Astrocyte (in vitro differentiated cells and primary cell): ENCODE data around the gene CD63. TPM values are rescaled to one million over a fixed set of nuclear protein-coding genes. Genes with fewer than 3 reads are reported as not detected.
"Not testable (repeated sequence)": the region's sequence is repeated elsewhere in the genome, so short reads cannot be mapped to it uniquely, and the experiment has no call there.

ENCODE experiments used
- DNase-seq: peaks from one replicate; pipeline ENCODE4 v3.0.0-alpha.2; 2010; ENCODE audit warnings: low read depth
- FAIRE-seq: peaks from 2 replicates; lab custom pipeline; 2011; peaks lifted over from hg19 to GRCh38; lab: Jason Lieb, UNC
- H2AFZ ChIP-seq: 2 replicates; pipeline ENCODE4 v1.6.0; 2012; ENCODE audit warnings: low read depth, low read length, inconsistent platforms
- H3K27ac ChIP-seq: 2 replicates; pipeline ENCODE4 v1.5.1; 2011; ENCODE audit warnings: low read depth, low read length, inconsistent platforms
- H3K27me3 ChIP-seq: 2 replicates; pipeline ENCODE4 v1.6.0; 2011; ENCODE audit warnings: low read length, inconsistent platforms; ENCODE audit not compliant: insufficient read depth
- H3K36me3 ChIP-seq: 2 replicates; pipeline ENCODE4 v1.5.1; 2011; ENCODE audit warnings: low read length, inconsistent platforms; ENCODE audit not compliant: insufficient read depth
- H3K4me1 ChIP-seq: 2 replicates; pipeline ENCODE4 v1.5.1; 2011; ENCODE audit warnings: low read length, inconsistent platforms; ENCODE audit not compliant: insufficient read depth
- H3K4me2 ChIP-seq: 2 replicates; pipeline ENCODE4 v1.6.0; 2012; ENCODE audit warnings: low read length, inconsistent platforms
- H3K4me3 ChIP-seq: 2 replicates; pipeline ENCODE4 v1.5.1; 2011; ENCODE audit warnings: low read depth, mild to moderate bottlenecking, low read length, inconsistent platforms; ENCODE audit not compliant: insufficient read depth
- H3K79me2 ChIP-seq: 2 replicates; pipeline ENCODE4 v1.6.0; 2012; ENCODE audit warnings: mild to moderate bottlenecking, low read length, inconsistent platforms; ENCODE audit not compliant: insufficient read depth
- H3K9ac ChIP-seq: 2 replicates; pipeline ENCODE4 v1.6.0; 2012; ENCODE audit warnings: mild to moderate bottlenecking, low read length, inconsistent platforms
- H3K9me3 ChIP-seq: 2 replicates; pipeline ENCODE4 v1.5.1; 2012; ENCODE audit warnings: low read depth, mild to moderate bottlenecking, low read length, inconsistent platforms; ENCODE audit not compliant: insufficient read depth
- H4K20me1 ChIP-seq: 2 replicates; pipeline ENCODE4 v1.6.0; 2012; ENCODE audit warnings: low read length, inconsistent platforms; ENCODE audit not compliant: insufficient read depth
- H3K27ac Mint-ChIP-seq: one replicate; pipeline ENCODE4 v1.8.0; 2021; ENCODE audit warnings: mild to moderate bottlenecking, mixed read lengths; ENCODE audit not compliant: unreplicated experiment
- H3K27me3 Mint-ChIP-seq: one replicate; pipeline ENCODE4 v1.8.0; 2021; ENCODE audit warnings: low read depth, mixed read lengths; ENCODE audit not compliant: unreplicated experiment
- H3K36me3 Mint-ChIP-seq: one replicate; pipeline ENCODE4 v1.8.0; 2021; ENCODE audit warnings: low read depth, mixed read lengths; ENCODE audit not compliant: unreplicated experiment
- H3K4me1 Mint-ChIP-seq: one replicate; pipeline ENCODE4 v1.8.0; 2021; ENCODE audit warnings: low read depth, mixed read lengths; ENCODE audit not compliant: unreplicated experiment
- H3K4me3 Mint-ChIP-seq: one replicate; pipeline ENCODE4 v1.8.0; 2021; ENCODE audit warnings: mild to moderate bottlenecking, moderate library complexity, mixed read lengths; ENCODE audit not compliant: unreplicated experiment
- H3K9me3 Mint-ChIP-seq: one replicate; pipeline ENCODE4 v1.8.0; 2021; ENCODE audit warnings: mild to moderate bottlenecking, mixed read lengths; ENCODE audit not compliant: unreplicated experiment
- CTCF ChIP-seq: IDR thresholded peaks from 2 replicates; pipeline ENCODE4 v1.5.1; 2011; ENCODE audit warnings: low read depth, mild to moderate bottlenecking, inconsistent platforms, low read length, moderate library complexity; ENCODE audit not compliant: insufficient read depth
- EZH2 ChIP-seq: IDR thresholded peaks from 2 replicates; pipeline ENCODE4 v1.6.1; 2012; ENCODE audit warnings: mild to moderate bottlenecking, low read length, inconsistent platforms; ENCODE audit not compliant: insufficient read depth
- total RNA-seq: library from RNA; stranded (reverse); gene quantifications from 2 replicates; pipeline ENCODE4 v1.2.1, GENCODE V29; 2021

CD63 gene
- total RNA-seq, 1 donor from 2014 or later = 1,014 TPM

DNA sequence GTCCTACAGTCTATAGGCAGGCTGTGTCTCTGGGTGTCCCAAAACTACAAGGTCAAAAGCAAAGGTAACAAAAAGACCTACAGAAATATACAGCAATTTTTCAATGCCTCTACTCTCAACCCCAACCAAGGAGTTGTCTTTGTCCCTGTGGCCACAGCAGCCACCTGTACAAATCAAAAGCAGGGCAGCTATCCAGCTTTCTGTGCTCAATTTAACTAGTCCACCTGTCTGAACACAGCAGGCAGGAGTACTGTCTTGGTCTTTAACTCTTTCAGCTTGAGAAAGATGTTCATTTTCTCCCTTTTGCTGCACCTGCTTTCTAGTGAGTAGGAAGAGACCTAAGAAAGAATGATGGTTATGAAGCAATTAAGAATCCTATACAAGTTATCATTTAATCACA is 33.8 kb upstream of the CD63 start:
- H3K27me3 ChIP-seq = no peaks in the 10 kb centered on the region
- Mint-ChIP-seq H3K4me1 (no peaks in the 10 kb centered on the region), H3K27me3 (no peaks in the 10 kb centered on the region), H3K36me3 (peaks cover 40% of the 10 kb centered on the region), H3K9me3 (peaks cover 2% of the 10 kb centered on the region), H3K4me3 (no peak overlapping the region), H3K27ac (no peak overlapping the region)
- no peak overlapping the region for H2AFZ ChIP-seq
- H3K9me3 ChIP-seq = no peaks in the 10 kb centered on the region
- H3K4me1 ChIP-seq = no peaks in the 10 kb centered on the region
- DNase-seq (no peak), FAIRE-seq (no peak)
- no peak overlapping the region for H3K4me2 ChIP-seq
- peaks cover 23% of the 10 kb centered on the region for H4K20me1 ChIP-seq
- no peak for TF ChIP-seq CTCF
- H3K27ac ChIP-seq = no peak overlapping the region
- peaks cover 39% of the 10 kb centered on the region for H3K36me3 ChIP-seq
- peaks cover 19% of the 10 kb centered on the region for H3K79me2 ChIP-seq
- no peak overlapping the region for H3K9ac ChIP-seq
- H3K4me3 ChIP-seq = no peak overlapping the region

GRCh38 chr12:55760663-55761062 is 31.9 kb upstream of the CD63 start:
- H3K27me3 ChIP-seq = no peaks in the 10 kb centered on the region
- no peaks in the 10 kb centered on the region for H3K27me3 Mint-ChIP-seq
- no peak overlapping the region for H3K27ac ChIP-seq
- H3K4me2 ChIP-seq = no peak overlapping the region
- no peak for FAIRE-seq
- H3K9ac ChIP-seq = no peak overlapping the region
- no peak for DNase-seq
- no peak for TF ChIP-seq CTCF
- no peak for TF ChIP-seq EZH2
- peaks cover 32% of the 10 kb centered on the region for H3K36me3 Mint-ChIP-seq
- H3K4me1 ChIP-seq = no peaks in the 10 kb centered on the region
- H4K20me1 ChIP-seq = peaks cover 13% of the 10 kb centered on the region
- H2AFZ ChIP-seq = no peak overlapping the region
- H3K9me3 Mint-ChIP-seq = peaks cover 5% of the 10 kb centered on the region
- peaks cover 45% of the 10 kb centered on the region for H3K36me3 ChIP-seq
- no peak overlapping the region for H3K4me3 ChIP-seq
- no peaks in the 10 kb centered on the region for H3K9me3 ChIP-seq
- H3K4me1 Mint-ChIP-seq = peaks cover 4% of the 10 kb centered on the region
- H3K79me2 ChIP-seq = peaks cover 14% of the 10 kb centered on the region
- H3K27ac Mint-ChIP-seq = no peak overlapping the region
- no peak overlapping the region for H3K4me3 Mint-ChIP-seq

- H4K20me1 ChIP-seq = peaks cover 22% of the 10 kb centered on the region
- not testable (repeated sequence) for H3K27me3 Mint-ChIP-seq, H3K9ac ChIP-seq, FAIRE-seq, H3K9me3 ChIP-seq, H3K27ac ChIP-seq, DNase-seq, H3K4me3 ChIP-seq, H2AFZ ChIP-seq, H3K27me3 ChIP-seq, H3K79me2 ChIP-seq, H3K4me3 Mint-ChIP-seq, H3K4me1 ChIP-seq, H3K9me3 Mint-ChIP-seq, H3K4me2 ChIP-seq
- Mint-ChIP-seq H3K36me3 (peaks cover 31% of the 10 kb centered on the region), H3K27ac (peak overlapping the region; percentile 34), H3K4me1 (peaks cover 16% of the 10 kb centered on the region)
- peaks cover 47% of the 10 kb centered on the region for H3K36me3 ChIP-seq
Measured at GRCh38 chr12:55758575-55758974, 29.8 kb upstream of the CD63 start.
